K562 (cell line): ENCODE data around the gene CCN5. TPM values are rescaled to one million over a fixed set of nuclear protein-coding genes. Genes with fewer than 3 reads are reported as not detected.
A peak's percentile ranks its signal among the peaks of the same experiment; 100 is the strongest.

Experiments
- CCNT2 ChIP-seq: IDR thresholded peaks from 2 replicates; pipeline ENCODE4 v1.6.1; 2011; ENCODE audit warnings: borderline replicate concordance, low read depth, mild to moderate bottlenecking, moderate library complexity, mixed read lengths, low read length; ENCODE audit not compliant: insufficient read length; ENCODE audit errors: extremely low read depth
- CHD2 ChIP-seq: IDR thresholded peaks from 2 replicates; pipeline ENCODE4 v1.6.1; 2011; ENCODE audit warnings: low read depth, low read length
- E2F6 ChIP-seq, 2 experiments: IDR thresholded peaks; 2 replicates each; pipeline ENCODE4 v1.6.1; 2011; ENCODE audit warnings: borderline replicate concordance in 1 of 2, control low read depth in 1 of 2, low read depth in 1 of 2, low read length in 1 of 2, mild to moderate bottlenecking in 1 of 2, mixed read lengths in 1 of 2, moderate library complexity in 1 of 2; ENCODE audit not compliant: insufficient read depth in 1 of 2, insufficient read length in 1 of 2, poor library complexity in 1 of 2, severe bottlenecking in 1 of 2; ENCODE audit errors: extremely low read depth in 1 of 2
- EP300 ChIP-seq: IDR thresholded peaks from 2 replicates; pipeline ENCODE4 v1.6.1; 2012; ENCODE audit warnings: low read length, improper control_type of control experiment
- HMGN3 ChIP-seq: IDR thresholded peaks from 2 replicates; pipeline ENCODE4 v1.6.1; 2011; ENCODE audit warnings: borderline replicate concordance, low read depth, mild to moderate bottlenecking, mixed read lengths, low read length; ENCODE audit not compliant: insufficient read length; ENCODE audit errors: extremely low read depth
- MGA ChIP-seq: fragments of 450-650 bp; IDR thresholded peaks from 2 replicates; pipeline ENCODE4 v1.6.1; 2016; ENCODE audit warnings: mild to moderate bottlenecking, moderate library complexity
- POLR3A ChIP-seq: IDR thresholded peaks from 2 replicates; pipeline ENCODE4 v1.6.1; 2011; ENCODE audit warnings: borderline replicate concordance, mild to moderate bottlenecking, moderate library complexity; ENCODE audit not compliant: insufficient read length, insufficient read depth; ENCODE audit errors: extremely low read depth
- SMAD3 ChIP-seq: fragments of 450-650 bp; formaldehyde crosslinking; conservative IDR thresholded peaks from 2 replicates; pipeline ENCODE4 v1.4.0; 2020; ENCODE audit warnings: mild to moderate bottlenecking
- ZBTB7A ChIP-seq: IDR thresholded peaks from 2 replicates; pipeline ENCODE4 v1.6.1; 2011; ENCODE audit warnings: low read depth, mild to moderate bottlenecking, low read length, moderate library complexity, borderline replicate concordance; ENCODE audit not compliant: control insufficient read depth
- ZBTB8A ChIP-seq: fragments of 450-650 bp; IDR thresholded peaks from 2 replicates; pipeline ENCODE4 v1.6.1; 2018; ENCODE audit warnings: mild to moderate bottlenecking, moderate library complexity; ENCODE audit not compliant: partially characterized antibody
- ZNF134 ChIP-seq: fragments of 250-450 bp; sonication (Bioruptor Pico); conservative IDR thresholded peaks from 2 replicates; pipeline ENCODE4 v1.4.0; 2020
- polyA plus RNA-seq, 8 experiments: library from polyadenylated mRNA; depleted of rRNA in 4 of 8; stranded (reverse) in 5 of 8; unstranded in 3 of 8; fragments of >200 nt; fragmentation: Nextera tagmentation in 2 of 8; fragmentation: Illumina TruSeq in 1 of 8; extraction: Ambion mirVana in 2 of 8; extraction: Trizol in 1 of 8; gene quantifications; 2 replicates each; pipeline versions ENCODE4 v1.2.1 to v1.2.3, GENCODE V29; 2011 to 2014; ENCODE audit warnings: inconsistent platforms in 1 of 8, missing spikeins in 1 of 8
- total RNA-seq, 7 experiments: library from RNA; depleted of rRNA in 6 of 7; stranded (reverse); fragments of >200 nt in 6 of 7; fragmentation: Illumina TruSeq in 2 of 7; extraction: Trizol in 2 of 7; gene quantifications; 2 replicates each; pipeline versions ENCODE4 v1.2.1 to v1.2.3, GENCODE V29; 2011 to 2021; ENCODE audit warnings: low replicate concordance in 1 of 7
- TF ChIP-seq, protein P1 (sequence below): sonication (generic); formaldehyde crosslinking; IDR thresholded peaks from 2 replicates; pipeline ENCODE4 v1.8.0; 2023; ENCODE audit warnings: mild to moderate bottlenecking, missing genetic modification reagents

CCN5 gene
- total and polyA plus RNA-seq, 9 of the 15 experiments (the other 6 are each of a cell fraction or from before 2014, with no cell fraction given), result not detected

DNA sequence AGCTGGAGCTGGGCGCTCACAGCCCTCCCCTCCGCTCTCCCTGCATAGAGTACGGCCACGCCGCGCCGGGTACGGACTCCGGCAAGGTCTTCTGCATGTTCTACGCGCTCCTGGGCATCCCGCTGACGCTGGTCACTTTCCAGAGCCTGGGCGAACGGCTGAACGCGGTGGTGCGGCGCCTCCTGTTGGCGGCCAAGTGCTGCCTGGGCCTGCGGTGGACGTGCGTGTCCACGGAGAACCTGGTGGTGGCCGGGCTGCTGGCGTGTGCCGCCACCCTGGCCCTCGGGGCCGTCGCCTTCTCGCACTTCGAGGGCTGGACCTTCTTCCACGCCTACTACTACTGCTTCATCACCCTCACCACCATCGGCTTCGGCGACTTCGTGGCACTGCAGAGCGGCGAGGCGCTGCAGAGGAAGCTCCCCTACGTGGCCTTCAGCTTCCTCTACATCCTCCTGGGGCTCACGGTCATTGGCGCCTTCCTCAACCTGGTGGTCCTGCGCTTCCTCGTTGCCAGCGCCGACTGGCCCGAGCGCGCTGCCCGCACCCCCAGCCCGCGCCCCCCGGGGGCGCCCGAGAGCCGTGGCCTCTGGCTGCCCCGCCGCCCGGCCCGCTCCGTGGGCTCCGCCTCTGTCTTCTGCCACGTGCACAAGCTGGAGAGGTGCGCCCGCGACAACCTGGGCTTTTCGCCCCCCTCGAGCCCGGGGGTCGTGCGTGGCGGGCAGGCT, 35.1 kb downstream of the CCN5 start (continued):
- TF ChIP-seq ZBTB7A (peak; percentile 27; the same call in 1 of the 2 replicates), ZNF134 (no peak), POLR3A (no peak), CCNT2 (no peak), MGA (peak; percentile 73), E2F6 (IDR thresholded peaks at IDR 0.05; ENCODE audit: borderline replicate concordance in 1 of 2, extremely low read depth in 1 of 2, insufficient read depth in 1 of 2, insufficient read length in 1 of 2, low read depth in 1 of 2, low read length in 1 of 2, poor library complexity in 1 of 2, severe bottlenecking in 1 of 2) (peak; percentile 41 to 81), ZBTB8A (no peak), HMGN3 (peak; percentile 24), EP300 (no peak), SMAD3 (CRISPR knock-in tag) (no peak), CHD2 (no peak)
- TF ChIP-seq, protein P1, sequence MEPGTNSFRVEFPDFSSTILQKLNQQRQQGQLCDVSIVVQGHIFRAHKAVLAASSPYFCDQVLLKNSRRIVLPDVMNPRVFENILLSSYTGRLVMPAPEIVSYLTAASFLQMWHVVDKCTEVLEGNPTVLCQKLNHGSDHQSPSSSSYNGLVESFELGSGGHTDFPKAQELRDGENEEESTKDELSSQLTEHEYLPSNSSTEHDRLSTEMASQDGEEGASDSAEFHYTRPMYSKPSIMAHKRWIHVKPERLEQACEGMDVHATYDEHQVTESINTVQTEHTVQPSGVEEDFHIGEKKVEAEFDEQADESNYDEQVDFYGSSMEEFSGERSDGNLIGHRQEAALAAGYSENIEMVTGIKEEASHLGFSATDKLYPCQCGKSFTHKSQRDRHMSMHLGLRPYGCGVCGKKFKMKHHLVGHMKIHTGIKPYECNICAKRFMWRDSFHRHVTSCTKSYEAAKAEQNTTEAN (CRISPR knock-in tag), result no peak
